H1 (cell line): ENCODE results near the gene YBX2. TPM values are rescaled to one million over a fixed set of nuclear protein-coding genes. Genes with fewer than 3 reads are reported as not detected.

Experiments
- BACH1 ChIP-seq: IDR thresholded peaks from 2 replicates; pipeline ENCODE4 v1.6.1; 2012; ENCODE audit warnings: low read length, improper control_type of control experiment
- CHD7 ChIP-seq: fragments of 300-600 bp; sonication (generic); IDR thresholded peaks from 2 replicates; pipeline ENCODE4 v1.7.1; 2012; ENCODE audit warnings: low read length, moderate library complexity, mild to moderate bottlenecking, inconsistent platforms; ENCODE audit not compliant: insufficient replicate concordance
- EP300 ChIP-seq, 2 experiments: IDR thresholded peaks; 1 replicate in 1 of 2; 2 replicates in 1 of 2; pipeline ENCODE4 v1.6.1; 2011 to 2012; ENCODE audit warnings: low read depth in 2 of 2, low read length in 2 of 2, mild to moderate bottlenecking in 2 of 2, borderline replicate concordance in 1 of 2, inconsistent platforms in 1 of 2, moderate library complexity in 1 of 2
- HDAC6 ChIP-seq: IDR thresholded peaks from one replicate; pipeline ENCODE4 v1.7.1; 2012; ENCODE audit warnings: low read depth, mild to moderate bottlenecking, inconsistent platforms, low read length, moderate library complexity
- TAF1 ChIP-seq: IDR thresholded peaks from 2 replicates; pipeline ENCODE4 v1.6.1; 2011; ENCODE audit warnings: mild to moderate bottlenecking, low read depth, low read length
- polyA plus RNA-seq, 7 experiments: library from polyadenylated mRNA; depleted of rRNA in 3 of 7; stranded (reverse) in 5 of 7; unstranded in 2 of 7; fragments of >200 nt in 5 of 7; fragments of 200-250 nt in 2 of 7; gene quantifications; 1 replicate in 5 of 7; 2 replicates in 1 of 7; 4 replicates in 1 of 7; pipeline versions ENCODE4 v1.2.1 to v1.2.3, GENCODE V29; 2011 to 2013; ENCODE audit warnings: missing spikeins in 2 of 7, mixed read lengths in 2 of 7
- total RNA-seq: library from RNA; stranded (reverse); fragmentation: NEBNext Ultra II Directional; extraction: Animal tissue kit (Norgen Biotek cat#: 25700); gene quantifications from 2 replicates; pipeline ENCODE4 v1.2.1, GENCODE V29; 2021
- TF ChIP-seq, protein P1 (sequence below): IDR thresholded peaks from 2 replicates; pipeline ENCODE4 v1.6.1; 2012; ENCODE audit warnings: inconsistent platforms
- TF ChIP-seq, protein P2 (sequence below): IDR thresholded peaks from 2 replicates; pipeline ENCODE4 v1.6.1; 2012; ENCODE audit warnings: low read length, inconsistent platforms

YBX2 gene
- total and polyA plus RNA-seq, 2 of the 8 experiments (the other 6 are each of a cell fraction or from before 2014, with no cell fraction given), result 19.2 to 30.5 TPM

GRCh38 chr17:7242717-7243452 is 51.6 kb downstream of the YBX2 start (continued):
- peak in 1 of 2 experiments; percentile 86; a peak in 1 of 3 replicates for TF ChIP-seq EP300 (IDR thresholded peaks at IDR 0.05; ENCODE audit: borderline replicate concordance in 1 of 2, low read depth in 2 of 2, low read length in 2 of 2)
- TF ChIP-seq TAF1, result peak; percentile 66
- TF ChIP-seq CHD7, result no peak
- no peak for TF ChIP-seq BACH1
- TF ChIP-seq, protein P1, sequence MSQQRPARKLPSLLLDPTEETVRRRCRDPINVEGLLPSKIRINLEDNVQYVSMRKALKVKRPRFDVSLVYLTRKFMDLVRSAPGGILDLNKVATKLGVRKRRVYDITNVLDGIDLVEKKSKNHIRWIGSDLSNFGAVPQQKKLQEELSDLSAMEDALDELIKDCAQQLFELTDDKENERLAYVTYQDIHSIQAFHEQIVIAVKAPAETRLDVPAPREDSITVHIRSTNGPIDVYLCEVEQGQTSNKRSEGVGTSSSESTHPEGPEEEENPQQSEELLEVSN, result no peak; the same call in 1 of the 2 replicates
- TF ChIP-seq HDAC6, result no peak
- TF ChIP-seq, protein P2, sequence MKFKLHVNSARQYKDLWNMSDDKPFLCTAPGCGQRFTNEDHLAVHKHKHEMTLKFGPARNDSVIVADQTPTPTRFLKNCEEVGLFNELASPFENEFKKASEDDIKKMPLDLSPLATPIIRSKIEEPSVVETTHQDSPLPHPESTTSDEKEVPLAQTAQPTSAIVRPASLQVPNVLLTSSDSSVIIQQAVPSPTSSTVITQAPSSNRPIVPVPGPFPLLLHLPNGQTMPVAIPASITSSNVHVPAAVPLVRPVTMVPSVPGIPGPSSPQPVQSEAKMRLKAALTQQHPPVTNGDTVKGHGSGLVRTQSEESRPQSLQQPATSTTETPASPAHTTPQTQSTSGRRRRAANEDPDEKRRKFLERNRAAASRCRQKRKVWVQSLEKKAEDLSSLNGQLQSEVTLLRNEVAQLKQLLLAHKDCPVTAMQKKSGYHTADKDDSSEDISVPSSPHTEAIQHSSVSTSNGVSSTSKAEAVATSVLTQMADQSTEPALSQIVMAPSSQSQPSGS, result peak; percentile 86; the same call in 1 of the 2 replicates
